GM12864 (cell line): ENCODE measurements around the gene RBM5.

Experiments used
- DNase-seq: peaks from one replicate; pipeline ENCODE4 v3.0.0-alpha.2; 2011; ENCODE audit warnings: low read depth
- H3K4me3 ChIP-seq: 2 replicates; pipeline ENCODE4 v1.5.1; 2011; ENCODE audit warnings: mild to moderate bottlenecking, low read depth, low read length, control low read depth
- CTCF ChIP-seq: IDR thresholded peaks from 2 replicates; pipeline ENCODE4 v1.5.1; 2011; ENCODE audit warnings: low read depth, mild to moderate bottlenecking, moderate library complexity, low read length, control low read depth, inconsistent platforms; ENCODE audit errors: missing control alignments

Gene RBM5

GRCh38 chr3:50125541-50126286 is 37.0 kb downstream of the RBM5 start:
- no peak for DNase-seq
- no peak overlapping the region for H3K4me3 ChIP-seq
- TF ChIP-seq CTCF: no peak

GRCh38 chr3:50126287-50127211 is 37.8 kb downstream of the RBM5 start:
- H3K4me3 ChIP-seq: no peak overlapping the region
- no peak for TF ChIP-seq CTCF
- no peak for DNase-seq

GRCh38 chr3:50127251-50127691 is 38.6 kb downstream of the RBM5 start:
- no peak for DNase-seq
- H3K4me3 ChIP-seq: no peak overlapping the region
- no peak for TF ChIP-seq CTCF

GRCh38 chr3:50128001-50128400 is 39.3 kb downstream of the RBM5 start:
- no peak overlapping the region for H3K4me3 ChIP-seq
- DNase-seq: no peak
- no peak for TF ChIP-seq CTCF

GRCh38 chr3:50130436-50130835 is 41.7 kb downstream of the RBM5 start:
- DNase-seq: no peak
- TF ChIP-seq CTCF: no peak
- no peak overlapping the region for H3K4me3 ChIP-seq

GRCh38 chr3:50132421-50133282 is 43.9 kb downstream of the RBM5 start:
- TF ChIP-seq CTCF: no peak
- no peak overlapping the region for H3K4me3 ChIP-seq
- DNase-seq: no peak
